HEK293T (cell line): ENCODE measurements around the gene MYO18A.

Experiments
- CTCF ChIA-PET: fragments of 350-600 bp; formaldehyde crosslinking; extraction: SDS; loops from one replicate; lab custom pipeline; 2021; ENCODE audit warnings: antibody characterized with exemption, inconsistent platforms; lab: Yijun Ruan, JAX
- POLR2A ChIA-PET: fragments of 350-600 bp; formaldehyde crosslinking; extraction: SDS; loops from one replicate; lab custom pipeline; 2020; ENCODE audit warnings: antibody characterized with exemption, inconsistent platforms; lab: Yijun Ruan, JAX
- DNase-seq: peaks from one replicate; pipeline ENCODE4 v3.0.0; 2012; ENCODE audit warnings: mixed read lengths; ENCODE audit errors: extremely low spot score
- ARNT ChIP-seq: fragments of 450-650 bp; IDR thresholded peaks from 2 replicates; pipeline ENCODE4 v1.6.1; 2017; ENCODE audit warnings: mild to moderate bottlenecking
- BHLHE40 ChIP-seq: fragments of 450-650 bp; IDR thresholded peaks from 2 replicates; pipeline ENCODE4 v1.6.1; 2016; ENCODE audit warnings: mild to moderate bottlenecking, moderate library complexity, borderline replicate concordance
- CTBP1 ChIP-seq: fragments of 450-650 bp; IDR thresholded peaks from 2 replicates; pipeline ENCODE4 v1.6.1; 2016; ENCODE audit warnings: borderline replicate concordance
- ELF4 ChIP-seq: fragments of 450-650 bp; IDR thresholded peaks from 2 replicates; pipeline ENCODE4 v1.6.1; 2017; ENCODE audit warnings: antibody characterized with exemption
- FOXA1 ChIP-seq: fragments of 450-650 bp; IDR thresholded peaks from 2 replicates; pipeline ENCODE4 v1.6.1; 2016; ENCODE audit warnings: mild to moderate bottlenecking
- FOXK2 ChIP-seq: fragments of 450-650 bp; IDR thresholded peaks from 2 replicates; pipeline ENCODE4 v1.6.1; 2016; ENCODE audit warnings: mild to moderate bottlenecking
- FOXM1 ChIP-seq: fragments of 450-650 bp; IDR thresholded peaks from 2 replicates; pipeline ENCODE4 v1.6.1; 2017; ENCODE audit warnings: mild to moderate bottlenecking, borderline replicate concordance
- HDGF ChIP-seq: fragments of 450-650 bp; IDR thresholded peaks from 2 replicates; pipeline ENCODE4 v1.6.1; 2017; ENCODE audit warnings: antibody characterized with exemption, borderline replicate concordance
- L3MBTL2 ChIP-seq: fragments of 450-650 bp; conservative IDR thresholded peaks from 2 replicates; pipeline ENCODE4 v1.6.1; 2016; ENCODE audit warnings: mild to moderate bottlenecking
- LEF1 ChIP-seq: fragments of 450-650 bp; IDR thresholded peaks from 2 replicates; pipeline ENCODE4 v1.6.1; 2017; ENCODE audit warnings: mild to moderate bottlenecking, borderline replicate concordance
- NFRKB ChIP-seq: fragments of 450-650 bp; IDR thresholded peaks from 2 replicates; pipeline ENCODE4 v1.6.1; 2016; ENCODE audit warnings: mild to moderate bottlenecking, moderate library complexity
- SP1 ChIP-seq: fragments of 450-650 bp; IDR thresholded peaks from 2 replicates; pipeline ENCODE4 v1.6.1; 2017
- SUZ12 ChIP-seq: fragments of 450-650 bp; IDR thresholded peaks from 2 replicates; pipeline ENCODE4 v1.6.1; 2016; ENCODE audit warnings: mild to moderate bottlenecking
- TARDBP ChIP-seq: fragments of 450-650 bp; IDR thresholded peaks from 2 replicates; pipeline ENCODE4 v1.6.1; 2016
- ZNF384 ChIP-seq: fragments of 450-650 bp; IDR thresholded peaks from 2 replicates; pipeline ENCODE4 v1.6.1; 2016
- TF ChIP-seq, protein P1 (sequence below): fragments of 450-650 bp; IDR thresholded peaks from 2 replicates; pipeline ENCODE4 v1.6.1; 2016

MYO18A gene

GRCh38 chr17:29114141-29114540 lies 66.1 kb downstream of the MYO18A start:
- ChIA-PET CTCF (interaction anchor here (0.6 to 4.3 kb wide), 6 partner anchors 10 to 551 kb away, joined by 3 to 95 read pairs (median 3); no protein-coding TSS in a partner anchor), POLR2A (interaction anchor here (1.4 to 1.7 kb wide), 2 partner anchors 162 to 387 kb away, joined by 4 to 5 read pairs; partner anchors contain the start of gene PHF12)
- DNase-seq = no peak
- no peak for TF ChIP-seq NFRKB
- no peak for TF ChIP-seq LEF1
- TF ChIP-seq FOXK2 = no peak
- no peak for TF ChIP-seq TARDBP
- TF ChIP-seq SUZ12 = no peak
- no peak for TF ChIP-seq BHLHE40
- no peak for TF ChIP-seq ZNF384
- TF ChIP-seq FOXA1 = no peak
- TF ChIP-seq FOXM1 = no peak
- no peak for TF ChIP-seq HDGF
- TF ChIP-seq, protein P1, sequence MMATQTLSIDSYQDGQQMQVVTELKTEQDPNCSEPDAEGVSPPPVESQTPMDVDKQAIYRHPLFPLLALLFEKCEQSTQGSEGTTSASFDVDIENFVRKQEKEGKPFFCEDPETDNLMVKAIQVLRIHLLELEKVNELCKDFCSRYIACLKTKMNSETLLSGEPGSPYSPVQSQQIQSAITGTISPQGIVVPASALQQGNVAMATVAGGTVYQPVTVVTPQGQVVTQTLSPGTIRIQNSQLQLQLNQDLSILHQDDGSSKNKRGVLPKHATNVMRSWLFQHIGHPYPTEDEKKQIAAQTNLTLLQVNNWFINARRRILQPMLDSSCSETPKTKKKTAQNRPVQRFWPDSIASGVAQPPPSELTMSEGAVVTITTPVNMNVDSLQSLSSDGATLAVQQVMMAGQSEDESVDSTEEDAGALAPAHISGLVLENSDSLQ = no peak
- no peak for TF ChIP-seq ARNT
- no peak for TF ChIP-seq CTBP1
- TF ChIP-seq ELF4 = no peak
- TF ChIP-seq SP1 = no peak
- TF ChIP-seq L3MBTL2 = no peak

GRCh38 chr17:29113334-29113733 lies 66.9 kb downstream of the MYO18A start:
- TF ChIP-seq LEF1 = no peak
- no peak for TF ChIP-seq SP1
- no peak for TF ChIP-seq NFRKB
- TF ChIP-seq ZNF384 = no peak
- TF ChIP-seq BHLHE40 = no peak
- TF ChIP-seq FOXA1 = no peak
- no peak for TF ChIP-seq FOXK2
- TF ChIP-seq ELF4 = no peak
- TF ChIP-seq HDGF = no peak
- TF ChIP-seq CTBP1 = no peak
- TF ChIP-seq, protein P1 = no peak
- TF ChIP-seq FOXM1 = no peak
- no peak for TF ChIP-seq L3MBTL2
- TF ChIP-seq SUZ12 = no peak
- TF ChIP-seq TARDBP = no peak
- TF ChIP-seq ARNT = no peak
- ChIA-PET POLR2A (interaction anchor here (1.4 to 1.7 kb wide), 2 partner anchors 161 to 386 kb away, joined by 4 to 5 read pairs; partner anchors contain the start of gene PHF12), CTCF (interaction anchor here (1.1 to 4.3 kb wide), 5 partner anchors 11 to 149 kb away, joined by 3 to 95 read pairs (median 9); partner anchors contain the start of gene SEZ6)
- no peak for DNase-seq

- no peak for DNase-seq
- POLR2A ChIA-PET = interaction anchor here (1.6 to 1.7 kb wide), 2 partner anchors 148 to 161 kb away, joined by 5 to 10 read pairs; partner anchors contain the start of gene PHF12
- no peak for TF ChIP-seq TARDBP
- no peak for TF ChIP-seq FOXM1
- no peak for TF ChIP-seq LEF1
- no peak for TF ChIP-seq SP1
- no peak for TF ChIP-seq FOXK2
- no peak for TF ChIP-seq HDGF
- CTCF ChIA-PET = interaction anchor here (0.6 to 4.3 kb wide), 20 partner anchors 8 to 386 kb away, joined by 3 to 95 read pairs (median 6); partner anchors contain the start of genes PHF12, SEZ6 and TLCD1
Measured at GRCh38 chr17:29112771-29113295, 67.4 kb downstream of the MYO18A start.

GRCh38 chr17:29111816-29112499 lies 68.2 kb downstream of the MYO18A start:
- TF ChIP-seq ARNT = no peak
- no peak for TF ChIP-seq FOXM1
- no peak for TF ChIP-seq SUZ12
- TF ChIP-seq HDGF = no peak
- no peak for TF ChIP-seq BHLHE40
- TF ChIP-seq LEF1 = no peak
- no peak for TF ChIP-seq ELF4
- TF ChIP-seq, protein P1 = no peak
- no peak for TF ChIP-seq L3MBTL2
- no peak for TF ChIP-seq SP1
- ChIA-PET POLR2A (interaction anchor here (0.9 to 1.6 kb wide), 3 partner anchors 12 to 384 kb away, joined by 3 to 10 read pairs (median 4); no protein-coding TSS in a partner anchor), CTCF (interaction anchor here (0.6 to 4.3 kb wide), 25 partner anchors 9 to 385 kb away, joined by 3 to 95 read pairs (median 4); partner anchors contain the start of genes PHF12, SEZ6 and TLCD1)
- peak; percentile 58 for DNase-seq

- CTCF ChIA-PET = interaction anchor here (1.2 to 1.9 kb wide), 2 partner anchors 54 to 146 kb away, joined by 3 to 4 read pairs; no protein-coding TSS in a partner anchor
- POLR2A ChIA-PET = no interaction called here
- TF ChIP-seq HDGF (no peak), ELF4 (no peak), FOXM1 (no peak), BHLHE40 (no peak), CTBP1 (no peak)
- no peak for DNase-seq
Measured at GRCh38 chr17:29110372-29110757, 69.8 kb downstream of the MYO18A start.
